ENCODE results near the gene OPCML. TPM values are rescaled to one million over a fixed set of nuclear protein-coding genes. Genes with fewer than 3 reads are reported as not detected.

OPCML gene
- total RNA-seq, 1 experiment from 2014 or later = not detected

- CTCF ChIA-PET = no interaction called here
These were observed 617.7 kb downstream of the OPCML start for GRCh38 chr11:132914600-132914999.

GRCh38 chr11:132913886-132914285 is 618.4 kb downstream of the OPCML start:
- DNase-seq = no peak

More at GRCh38 chr11:132914600-132914999, 617.7 kb downstream of the OPCML start:
- H3K4me1 ChIP-seq (replicated peaks; ENCODE audit: insufficient read depth) = no peaks in the 10 kb centered on the region
- no peaks in the 10 kb centered on the region for H3K79me2 ChIP-seq (ENCODE audit: low read depth)
- H3K27ac ChIP-seq = no peak overlapping the region
- TF ChIP-seq CTCF (conservative IDR thresholded peaks at IDR 0.05) = no peak
- TF ChIP-seq EZH2 (IDR thresholded peaks at IDR 0.05; ENCODE audit: low read depth) = no peak
- no peaks in the 10 kb centered on the region for H3K9me2 ChIP-seq (ENCODE audit: insufficient read depth)
- no peaks in the 10 kb centered on the region for H4K20me1 ChIP-seq (ENCODE audit: insufficient read depth)
- peaks cover 11% of the 10 kb centered on the region for H3K27me3 ChIP-seq (ENCODE audit: insufficient read depth, low read depth)
- no peaks in the 10 kb centered on the region for H3K36me3 ChIP-seq (ENCODE audit: low read depth)
- intact Hi-C loops (cut with micrococcal nuclease; ENCODE audit: unreplicated experiment) = no loop called here
- no peak overlapping the region for H3K4me2 ChIP-seq
- H3K4me3 ChIP-seq = no peak overlapping the region
- H2AFZ ChIP-seq = no peak overlapping the region
- no peak for DNase-seq
- BruUV-seq (replicated peaks) = no TSS peak
- H3F3A ChIP-seq (ENCODE audit: insufficient read depth, low read depth) = no peaks in the 10 kb centered on the region
- POLR2A ChIA-PET (ENCODE audit: unreplicated experiment) = no interaction called here
- no peaks in the 10 kb centered on the region for H3K9me3 ChIP-seq (ENCODE audit: insufficient read depth, low read depth)

GRCh38 chr11:132913295-132913694 is 619.0 kb downstream of the OPCML start:
- TF ChIP-seq CTCF (conservative IDR thresholded peaks at IDR 0.05) (no peak), EZH2 (IDR thresholded peaks at IDR 0.05; ENCODE audit: low read depth) (no peak)
- Histone ChIP-seq H3K27ac (no peak overlapping the region), H3F3A (ENCODE audit: insufficient read depth, low read depth) (no peaks in the 10 kb centered on the region), H3K9me2 (ENCODE audit: insufficient read depth) (no peaks in the 10 kb centered on the region), H3K4me1 (replicated peaks; ENCODE audit: insufficient read depth) (no peaks in the 10 kb centered on the region), H3K9me3 (ENCODE audit: insufficient read depth, low read depth) (no peaks in the 10 kb centered on the region), H3K4me2 (no peak overlapping the region), H4K20me1 (ENCODE audit: insufficient read depth) (no peaks in the 10 kb centered on the region), H2AFZ (no peak overlapping the region), H3K79me2 (ENCODE audit: low read depth) (no peaks in the 10 kb centered on the region), H3K27me3 (ENCODE audit: insufficient read depth, low read depth) (peaks cover 17% of the 10 kb centered on the region), H3K36me3 (ENCODE audit: low read depth) (no peaks in the 10 kb centered on the region), H3K4me3 (no peak overlapping the region)
- no TSS peak for BruUV-seq (replicated peaks)
- ChIA-PET POLR2A (ENCODE audit: unreplicated experiment) (no interaction called here), CTCF (no interaction called here)
- no peak for DNase-seq
- intact Hi-C loops (cut with micrococcal nuclease; ENCODE audit: unreplicated experiment) = no loop called here

More at GRCh38 chr11:132913886-132914285, 618.4 kb downstream of the OPCML start:
- no peak overlapping the region for H3K4me3 ChIP-seq
- no peak for TF ChIP-seq EZH2 (IDR thresholded peaks at IDR 0.05; ENCODE audit: low read depth)
- no peak for TF ChIP-seq CTCF (conservative IDR thresholded peaks at IDR 0.05)
- H3K4me2 ChIP-seq = no peak overlapping the region
- no peaks in the 10 kb centered on the region for H3K79me2 ChIP-seq (ENCODE audit: low read depth)
- CTCF ChIA-PET = no interaction called here
- no peaks in the 10 kb centered on the region for H3K9me2 ChIP-seq (ENCODE audit: insufficient read depth)
- H3K27me3 ChIP-seq (ENCODE audit: insufficient read depth, low read depth) = peaks cover 17% of the 10 kb centered on the region
- H4K20me1 ChIP-seq (ENCODE audit: insufficient read depth) = no peaks in the 10 kb centered on the region
- no peaks in the 10 kb centered on the region for H3F3A ChIP-seq (ENCODE audit: insufficient read depth, low read depth)
- H3K9me3 ChIP-seq (ENCODE audit: insufficient read depth, low read depth) = no peaks in the 10 kb centered on the region
- no TSS peak for BruUV-seq (replicated peaks)
- H2AFZ ChIP-seq = no peak overlapping the region
- no peaks in the 10 kb centered on the region for H3K36me3 ChIP-seq (ENCODE audit: low read depth)
- POLR2A ChIA-PET (ENCODE audit: unreplicated experiment) = no interaction called here
- no peak overlapping the region for H3K27ac ChIP-seq
- intact Hi-C loops (cut with micrococcal nuclease; ENCODE audit: unreplicated experiment) = no loop called here
- H3K4me1 ChIP-seq (replicated peaks; ENCODE audit: insufficient read depth) = no peaks in the 10 kb centered on the region

Measured in PC-9 (cell line).